GM21381 (cell line): ENCODE results near the gene PLEKHN1.
"Not testable (repeated sequence)": the region's sequence is repeated elsewhere in the genome, so short reads cannot be mapped to it uniquely, and the experiment has no call there.

Experiments
- ATAC-seq: cut with Tn5 transposase; IDR thresholded peaks from one replicate; pipeline ENCODE4 v1.9.1; 2021; ENCODE audit warnings: mild to moderate bottlenecking, moderate library complexity; ENCODE audit not compliant: unreplicated experiment

PLEKHN1 gene

GRCh38 chr1:991275-991674, 25.0 kb downstream of the PLEKHN1 start:
- ATAC-seq, result not testable (repeated sequence)

- ATAC-seq, result no peak
Observed at GRCh38 chr1:991895-992294, 25.6 kb downstream of the PLEKHN1 start.

- no peak for ATAC-seq
Observed at GRCh38 chr1:992362-992761, 26.1 kb downstream of the PLEKHN1 start.

- ATAC-seq, result no peak
Observed at GRCh38 chr1:993379-993995, 27.2 kb downstream of the PLEKHN1 start.

- not testable (repeated sequence) for ATAC-seq
Observed at GRCh38 chr1:994546-994945, 28.3 kb downstream of the PLEKHN1 start.

- ATAC-seq, result no peak
Observed at GRCh38 chr1:995665-996633, 29.7 kb downstream of the PLEKHN1 start.

GRCh38 chr1:996851-997712, 30.8 kb downstream of the PLEKHN1 start:
- no peak for ATAC-seq

GRCh38 chr1:997713-997992, 31.4 kb downstream of the PLEKHN1 start:
- no peak for ATAC-seq

- ATAC-seq, result no peak
Observed at GRCh38 chr1:997993-998744, 31.9 kb downstream of the PLEKHN1 start.

- no peak for ATAC-seq
Observed at GRCh38 chr1:998745-998994, 32.4 kb downstream of the PLEKHN1 start.

GRCh38 chr1:998995-999724, 32.9 kb downstream of the PLEKHN1 start:
- peak; percentile 2 for ATAC-seq

- peak; percentile 54 for ATAC-seq
Observed at GRCh38 chr1:999725-1000356, 33.6 kb downstream of the PLEKHN1 start, which contains the start of gene HES4. Gene HES4 (minus strand): TSS chr1:1000097. CDS start chr1:999973, 124 bp downstream.

GRCh38 chr1:1000357-1001056, 34.2 kb downstream of the PLEKHN1 start:
- peak; percentile 22 for ATAC-seq

GRCh38 chr1:1001057-1001783, 34.9 kb downstream of the PLEKHN1 start:
- no peak for ATAC-seq

GRCh38 chr1:1003618-1004419, 37.5 kb downstream of the PLEKHN1 start:
- no peak for ATAC-seq

GRCh38 chr1:1004420-1004779, 38.1 kb downstream of the PLEKHN1 start:
- ATAC-seq, result no peak

- no peak for ATAC-seq
Observed at GRCh38 chr1:1004780-1005697, 38.8 kb downstream of the PLEKHN1 start.
